ENCODE results near the gene TBC1D1.

Gene TBC1D1

GRCh38 chr4:38172078-38172477 lies 281.2 kb downstream of the TBC1D1 start:
- DNase-seq (ENCODE audit: low spot score), result no peak

GRCh38 chr4:38173935-38174518 lies 283.1 kb downstream of the TBC1D1 start:
- no peak for DNase-seq (ENCODE audit: low spot score)

- no peak for DNase-seq (ENCODE audit: low spot score)
These were observed 283.9 kb downstream of the TBC1D1 start for GRCh38 chr4:38174801-38175200.

- DNase-seq (ENCODE audit: low spot score), result no peak
These were observed 285.3 kb downstream of the TBC1D1 start for GRCh38 chr4:38176165-38176564.

DNA sequence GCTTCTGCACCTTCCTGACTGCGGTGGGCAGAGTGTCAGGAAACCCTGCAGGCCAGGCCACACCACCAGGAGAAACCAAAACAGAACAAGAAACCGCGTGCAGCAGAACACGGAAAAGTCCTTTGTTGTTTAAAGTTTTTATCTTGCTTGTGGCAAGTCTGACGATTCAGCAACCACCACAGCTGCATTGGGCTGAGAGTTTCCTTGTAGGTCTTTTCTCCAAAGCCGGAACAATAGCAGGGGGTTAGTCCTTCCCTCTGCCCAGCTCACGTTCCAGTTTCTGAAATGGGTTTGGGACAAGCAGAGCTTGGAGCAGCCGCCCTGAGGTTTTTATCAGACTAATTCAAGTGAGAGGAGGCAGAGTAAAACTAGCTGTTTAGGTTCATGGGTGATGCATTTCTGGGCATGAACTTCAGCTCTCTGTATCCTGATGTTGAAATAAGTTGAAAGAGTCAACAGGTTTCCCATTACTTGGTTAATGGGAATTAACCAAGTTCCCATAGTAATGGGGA lies 286.2 kb downstream of the TBC1D1 start:
- peak; percentile 56 for DNase-seq (ENCODE audit: low spot score)

DNA sequence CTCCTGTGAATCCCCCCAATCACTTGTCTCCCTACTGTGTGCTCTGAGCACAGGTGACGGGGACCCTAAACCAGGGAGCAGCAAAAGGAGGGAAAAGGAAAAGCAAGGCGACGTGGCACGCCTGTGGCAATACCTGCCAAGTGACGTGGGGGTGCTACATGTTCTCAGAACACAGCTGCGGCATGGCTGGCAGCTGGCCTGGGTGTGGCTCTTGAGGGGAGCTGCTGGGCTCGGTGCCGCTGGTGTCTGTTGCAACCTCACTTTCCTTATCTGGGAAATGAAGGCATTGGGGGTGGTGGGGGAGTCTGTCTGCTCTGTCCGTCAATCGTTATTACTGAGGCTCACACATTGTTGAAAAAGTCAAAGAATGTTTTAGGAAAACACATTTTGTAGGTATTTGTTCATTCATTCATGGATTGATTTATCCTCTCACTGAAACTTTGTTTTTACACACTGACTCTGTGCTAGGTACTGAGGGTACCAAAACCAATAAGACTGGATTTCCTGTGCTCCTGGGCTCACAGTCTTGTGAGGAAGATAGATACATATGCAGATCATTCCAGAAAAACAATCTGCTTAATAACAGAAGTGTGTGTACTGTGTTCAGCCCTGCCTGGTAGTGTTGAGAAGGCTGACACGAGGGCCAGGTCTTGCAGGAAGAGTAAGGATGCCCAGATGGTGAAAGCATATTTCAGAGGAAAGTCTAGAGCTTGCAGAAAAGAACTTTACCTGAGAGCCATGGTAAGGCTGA lies 286.9 kb downstream of the TBC1D1 start:
- DNase-seq (ENCODE audit: low spot score), result peak; percentile 51

- DNase-seq (ENCODE audit: low spot score), result no peak
These were observed 287.6 kb downstream of the TBC1D1 start for GRCh38 chr4:38178392-38178995.

- DNase-seq (ENCODE audit: low spot score), result peak; percentile 84
These were observed 288.9 kb downstream of the TBC1D1 start for GRCh38 chr4:38179690-38180377.

GRCh38 chr4:38180456-38180855 lies 289.6 kb downstream of the TBC1D1 start:
- DNase-seq (ENCODE audit: low spot score), result no peak

DNA sequence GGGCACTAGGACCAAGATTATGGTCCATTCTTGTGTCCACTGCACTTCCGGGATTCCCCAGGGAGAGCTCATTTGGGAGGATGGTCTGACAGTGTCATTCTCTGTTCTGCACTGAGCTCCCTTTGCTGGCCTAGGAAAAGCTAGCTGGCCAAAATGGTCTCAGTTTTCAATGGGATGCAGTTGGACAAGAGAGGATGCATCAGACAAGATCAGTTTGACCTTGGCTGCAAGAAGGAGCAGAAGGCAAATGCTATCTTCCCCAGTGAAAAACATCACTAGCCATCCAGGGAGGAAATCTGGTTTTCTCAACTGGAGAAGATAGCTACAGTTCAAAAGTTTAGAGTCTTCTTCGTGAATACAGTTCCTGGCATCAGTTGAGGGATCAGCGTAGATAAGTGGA lies 290.4 kb downstream of the TBC1D1 start:
- DNase-seq (ENCODE audit: low spot score), result no peak

- DNase-seq (ENCODE audit: low spot score), result no peak
These were observed 291.6 kb downstream of the TBC1D1 start for GRCh38 chr4:38182334-38182998.

DNA sequence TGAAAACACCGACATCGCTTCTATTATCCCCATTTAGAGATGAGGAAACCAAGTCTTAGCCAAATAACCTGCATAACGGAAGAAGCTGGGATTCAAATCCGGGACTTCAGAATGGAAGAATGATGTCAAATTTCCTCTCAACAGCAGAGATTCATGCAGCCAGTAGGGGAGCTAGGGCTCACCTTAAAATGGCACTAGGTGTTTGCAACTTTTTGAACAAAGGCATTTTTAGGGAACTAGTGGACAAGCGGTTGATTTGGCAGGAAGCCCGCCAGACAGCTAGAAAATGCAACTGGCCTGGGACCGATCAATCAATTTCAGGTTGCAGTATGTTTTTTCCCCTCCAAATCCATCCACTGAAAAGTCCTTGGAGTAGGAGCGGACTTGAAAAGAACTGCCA lies 293.5 kb downstream of the TBC1D1 start:
- DNase-seq (ENCODE audit: low spot score), result no peak

- DNase-seq (ENCODE audit: low spot score), result no peak
These were observed 294.7 kb downstream of the TBC1D1 start for GRCh38 chr4:38185406-38186144.

DNA sequence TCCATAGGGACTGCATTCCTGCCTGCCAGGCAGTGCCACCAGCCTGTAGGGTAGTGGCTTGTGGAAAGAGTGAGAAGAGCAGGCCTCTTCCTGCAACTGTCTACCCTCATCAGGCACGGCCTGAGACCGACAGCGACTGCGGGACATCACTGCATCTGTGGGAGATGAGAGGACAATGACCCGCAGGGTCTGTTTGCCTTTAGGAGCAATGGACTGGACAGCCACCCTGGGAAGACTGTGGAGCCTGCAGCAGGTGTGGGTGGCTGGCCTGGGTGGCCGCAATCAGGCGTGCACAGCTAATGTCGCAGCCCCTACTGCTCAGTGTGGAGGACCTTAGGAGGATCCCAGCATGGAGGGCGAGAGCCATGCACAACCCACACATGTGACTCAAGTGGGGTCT lies 297.3 kb downstream of the TBC1D1 start:
- DNase-seq (ENCODE audit: low spot score), result no peak

- no peak for DNase-seq (ENCODE audit: low spot score)
These were observed 297.8 kb downstream of the TBC1D1 start for GRCh38 chr4:38188631-38189101.

Data from CD4-positive, alpha-beta T cell treated with Interleukin-2 at 100 ng/mL for 4 hours (primary cell).